Glutamatergic neuron (in vitro differentiated cells): Measurements from ENCODE around the gene LDLRAP1. TPM values are rescaled to one million over a fixed set of nuclear protein-coding genes. Genes with fewer than 3 reads are reported as not detected.
A peak's percentile ranks its signal among the peaks of the same experiment; 100 is the strongest.

Experiments
- DNase-seq: peaks from one replicate; pipeline ENCODE4 v3.0.0; 2022
- H3K27ac Mint-ChIP-seq: one replicate; pipeline ENCODE4 v1.8.0; 2020; ENCODE audit warnings: mild to moderate bottlenecking, mixed read lengths, inconsistent platforms; ENCODE audit not compliant: unreplicated experiment
- H3K27me3 Mint-ChIP-seq: one replicate; pipeline ENCODE4 v1.8.0; 2020; ENCODE audit warnings: mild to moderate bottlenecking, moderate library complexity, mixed read lengths, inconsistent platforms; ENCODE audit not compliant: unreplicated experiment
- H3K36me3 Mint-ChIP-seq: one replicate; pipeline ENCODE4 v1.8.0; 2020; ENCODE audit warnings: mild to moderate bottlenecking, mixed read lengths, inconsistent platforms; ENCODE audit not compliant: unreplicated experiment
- H3K4me1 Mint-ChIP-seq: one replicate; pipeline ENCODE4 v1.8.0; 2020; ENCODE audit warnings: mild to moderate bottlenecking, low read depth, mixed read lengths, inconsistent platforms; ENCODE audit not compliant: unreplicated experiment
- H3K4me3 Mint-ChIP-seq: one replicate; pipeline ENCODE4 v1.8.0; 2020; ENCODE audit warnings: mild to moderate bottlenecking, mixed read lengths, inconsistent platforms; ENCODE audit not compliant: unreplicated experiment
- H3K9me3 Mint-ChIP-seq: one replicate; pipeline ENCODE4 v1.8.0; 2020; ENCODE audit warnings: mild to moderate bottlenecking, moderate library complexity, mixed read lengths, inconsistent platforms; ENCODE audit not compliant: unreplicated experiment
- CTCF ChIP-seq: fragments of 200-600 bp; sonication (generic); IDR thresholded peaks from one replicate; pipeline ENCODE4 v1.5.0; 2021; ENCODE audit not compliant: partially characterized antibody, unreplicated experiment
- long read RNA-seq: library from polyadenylated mRNA; unstranded; transcript quantifications from one replicate; pipeline ENCODE4 v2.0.0, GENCODE V29; 2020; ENCODE audit not compliant: unreplicated experiment
- total RNA-seq: library from RNA; stranded (reverse); fragmentation: NEBNext Ultra II Directional; extraction: Animal tissue kit (Norgen Biotek cat#: 25700); gene quantifications from one replicate; pipeline ENCODE4 v1.2.1, GENCODE V29; 2021; ENCODE audit not compliant: unreplicated experiment

Gene LDLRAP1
- total RNA-seq, result 2.4 TPM
- long read RNA-seq, result 0 reads

- Mint-ChIP-seq H3K9me3 (peaks cover 2% of the 10 kb centered on the region), H3K4me1 (peaks cover 3% of the 10 kb centered on the region), H3K36me3 (no peaks in the 10 kb centered on the region), H3K4me3 (peak within 1 kb of the TSS; percentile 71), H3K27ac (no peak within 1 kb of the TSS), H3K27me3 (peaks cover 15% of the 10 kb centered on the region)
- peak; percentile 54 for DNase-seq
- no peak for TF ChIP-seq CTCF
Observed at GRCh38 chr1:25543425-25544242, at the start of gene LDLRAP1. Gene LDLRAP1, plus strand, starts transcription at chr1:25543606. Its CDS starts 93 bp downstream, at chr1:25543699.

- peaks cover 2% of the 10 kb centered on the region for H3K27me3 Mint-ChIP-seq
- peaks cover 12% of the 10 kb centered on the region for H3K9me3 Mint-ChIP-seq
- no peak for TF ChIP-seq CTCF
- H3K4me3 Mint-ChIP-seq, result no peak overlapping the region
- DNase-seq, result no peak
- no peak overlapping the region for H3K27ac Mint-ChIP-seq
- H3K4me1 Mint-ChIP-seq, result no peaks in the 10 kb centered on the region
- H3K36me3 Mint-ChIP-seq, result peaks cover 21% of the 10 kb centered on the region
Observed at GRCh38 chr1:25494952-25495351, 48.5 kb upstream of the LDLRAP1 start.

GRCh38 chr1:25500694-25501093 lies 42.7 kb upstream of the LDLRAP1 start:
- Mint-ChIP-seq H3K36me3 (no peaks in the 10 kb centered on the region), H3K4me1 (peaks cover 31% of the 10 kb centered on the region), H3K27me3 (peaks cover 3% of the 10 kb centered on the region), H3K4me3 (no peak overlapping the region), H3K9me3 (peaks cover 10% of the 10 kb centered on the region), H3K27ac (no peak overlapping the region)
- no peak for TF ChIP-seq CTCF
- DNase-seq, result no peak

GRCh38 chr1:25501235-25502058 lies 42.0 kb upstream of the LDLRAP1 start:
- Mint-ChIP-seq H3K27me3 (peaks cover 8% of the 10 kb centered on the region), H3K36me3 (peaks cover 6% of the 10 kb centered on the region)

More at GRCh38 chr1:25501235-25502058, 42.0 kb upstream of the LDLRAP1 start:
- H3K4me1 Mint-ChIP-seq, result peaks cover 39% of the 10 kb centered on the region
- DNase-seq, result peak; percentile 54
- peak overlapping the region; percentile 12 for H3K4me3 Mint-ChIP-seq
- H3K9me3 Mint-ChIP-seq, result peaks cover 9% of the 10 kb centered on the region
- peak overlapping the region; percentile 8 for H3K27ac Mint-ChIP-seq
- TF ChIP-seq CTCF, result peak; percentile 27
